HG03469 (cell line): Measurements from ENCODE around the gene FHAD1.

Experiments
- ATAC-seq: cut with Tn5 transposase; IDR thresholded peaks from one replicate; pipeline ENCODE4 v1.9.1; 2021; ENCODE audit warnings: mild to moderate bottlenecking, moderate library complexity, moderate number of reproducible peaks; ENCODE audit not compliant: unreplicated experiment

The FHAD1 gene

GRCh38 chr1:15245593-15246360 lies 1.2 kb upstream of the FHAD1 start:
- ATAC-seq: no peak

- ATAC-seq: no peak
Observed at GRCh38 chr1:15248216-15248615, 1.2 kb downstream of the FHAD1 start.

GRCh38 chr1:15249081-15249480 lies 2.1 kb downstream of the FHAD1 start:
- ATAC-seq: no peak

- no peak for ATAC-seq
Observed at GRCh38 chr1:15251857-15252835, 5.1 kb downstream of the FHAD1 start.

- no peak for ATAC-seq
Observed at GRCh38 chr1:15254559-15254958, 7.5 kb downstream of the FHAD1 start.

GRCh38 chr1:15255582-15256149 lies 8.6 kb downstream of the FHAD1 start:
- ATAC-seq: no peak

- ATAC-seq: no peak
Observed at GRCh38 chr1:15256584-15256983, 9.6 kb downstream of the FHAD1 start.

GRCh38 chr1:15257309-15257708 lies 10.3 kb downstream of the FHAD1 start:
- ATAC-seq: no peak

- ATAC-seq: no peak
Observed at GRCh38 chr1:15258833-15259621, 12.0 kb downstream of the FHAD1 start.

GRCh38 chr1:15259622-15260007 lies 12.6 kb downstream of the FHAD1 start:
- ATAC-seq: no peak

GRCh38 chr1:15260418-15261154 lies 13.6 kb downstream of the FHAD1 start:
- no peak for ATAC-seq

GRCh38 chr1:15261155-15262002 lies 14.4 kb downstream of the FHAD1 start:
- no peak for ATAC-seq

- ATAC-seq: no peak
Observed at GRCh38 chr1:15262003-15262377, 15.0 kb downstream of the FHAD1 start.

- ATAC-seq: no peak
Observed at GRCh38 chr1:15262706-15263105, 15.7 kb downstream of the FHAD1 start.

- no peak for ATAC-seq
Observed at GRCh38 chr1:15264769-15265168, 17.7 kb downstream of the FHAD1 start.

GRCh38 chr1:15271196-15271595 lies 24.2 kb downstream of the FHAD1 start:
- ATAC-seq: no peak

GRCh38 chr1:15272009-15272781 lies 25.2 kb downstream of the FHAD1 start:
- ATAC-seq: no peak

GRCh38 chr1:15272782-15273127 lies 25.7 kb downstream of the FHAD1 start:
- ATAC-seq: no peak

GRCh38 chr1:15273274-15273673 lies 26.3 kb downstream of the FHAD1 start:
- ATAC-seq: no peak
